Measurements from ENCODE around the gene SYNE2.
"Not testable (repeated sequence)": the region's sequence is repeated elsewhere in the genome, so short reads cannot be mapped to it uniquely, and the experiment has no call there.

SYNE2 gene

DNA sequence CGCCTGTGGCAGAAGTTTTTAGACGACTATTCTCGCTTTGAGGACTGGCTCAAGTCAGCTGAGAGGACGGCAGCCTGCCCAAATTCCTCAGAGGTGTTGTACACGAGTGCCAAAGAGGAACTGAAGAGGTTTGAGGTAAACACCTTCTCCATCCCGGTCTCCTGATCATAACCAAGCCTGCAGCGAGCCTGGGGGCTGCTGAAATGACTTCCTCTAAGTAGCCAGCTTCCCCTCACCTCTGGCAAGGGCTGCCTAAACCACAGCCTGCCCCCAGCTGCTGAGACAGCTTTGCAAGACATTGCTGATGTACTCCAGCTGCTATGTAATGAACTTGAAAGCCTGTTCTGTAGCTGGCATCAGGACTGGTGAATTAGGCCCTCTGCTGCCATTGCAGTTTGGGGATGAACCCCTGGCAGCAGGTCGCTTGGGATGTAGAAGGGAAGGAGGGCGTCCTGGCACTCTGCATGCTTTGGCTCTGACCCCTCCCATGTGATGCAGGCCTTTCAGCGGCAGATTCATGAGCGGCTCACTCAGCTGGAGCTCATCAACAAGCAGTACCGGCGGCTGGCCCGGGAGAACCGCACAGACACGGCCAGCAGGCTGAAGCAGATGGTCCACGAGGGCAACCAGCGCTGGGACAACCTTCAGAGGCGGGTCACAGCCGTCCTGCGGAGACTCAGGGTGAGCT, 356.8 kb downstream of the SYNE2 start:
- in situ Hi-C loops (cut with MboI; ENCODE audit: low sequenced_read_pairs): no loop called here

DNA sequence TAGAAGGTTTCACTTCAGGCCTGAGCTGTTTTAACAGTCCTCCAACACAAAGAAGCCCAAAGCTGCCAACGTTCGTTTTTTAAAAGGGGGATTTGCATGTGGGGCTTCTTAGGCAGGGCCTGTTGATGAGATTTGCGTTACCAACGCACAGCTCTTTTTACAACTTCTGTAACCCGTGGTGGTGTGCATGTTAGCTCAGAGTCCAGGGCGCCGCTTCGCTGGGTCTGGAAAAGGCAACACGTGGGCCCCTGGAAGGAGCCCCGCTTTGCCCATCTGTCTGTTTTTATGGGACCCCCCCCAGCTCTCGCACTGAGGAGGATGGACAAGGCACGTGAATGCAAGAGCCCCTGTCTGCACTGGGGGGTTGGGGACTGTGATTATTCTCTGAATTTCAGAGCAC, 357.4 kb downstream of the SYNE2 start:
- in situ Hi-C loops (cut with MboI; ENCODE audit: low sequenced_read_pairs): no loop called here

DNA sequence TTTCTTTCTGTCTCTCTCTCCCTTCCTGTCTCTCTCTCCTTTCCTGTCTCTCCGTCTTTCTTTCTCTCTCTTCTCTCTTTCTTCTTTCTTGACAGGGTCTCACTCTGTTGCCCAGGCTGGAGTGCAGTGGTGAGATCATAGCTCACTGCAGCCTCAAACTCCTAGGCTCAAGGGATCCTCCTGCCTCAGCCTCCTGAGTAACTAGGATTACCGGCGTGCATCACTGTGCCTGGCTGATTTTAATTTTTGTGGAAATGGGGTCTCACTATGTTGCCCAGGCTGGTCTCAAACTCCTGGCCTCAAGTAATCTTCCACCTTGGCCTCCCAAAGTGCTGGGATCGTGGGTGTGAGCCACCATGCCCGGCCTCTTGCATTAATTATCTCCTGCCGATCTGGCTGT, 358.1 kb downstream of the SYNE2 start:
- in situ Hi-C loops (cut with MboI; ENCODE audit: low sequenced_read_pairs): not testable (repeated sequence)

DNA sequence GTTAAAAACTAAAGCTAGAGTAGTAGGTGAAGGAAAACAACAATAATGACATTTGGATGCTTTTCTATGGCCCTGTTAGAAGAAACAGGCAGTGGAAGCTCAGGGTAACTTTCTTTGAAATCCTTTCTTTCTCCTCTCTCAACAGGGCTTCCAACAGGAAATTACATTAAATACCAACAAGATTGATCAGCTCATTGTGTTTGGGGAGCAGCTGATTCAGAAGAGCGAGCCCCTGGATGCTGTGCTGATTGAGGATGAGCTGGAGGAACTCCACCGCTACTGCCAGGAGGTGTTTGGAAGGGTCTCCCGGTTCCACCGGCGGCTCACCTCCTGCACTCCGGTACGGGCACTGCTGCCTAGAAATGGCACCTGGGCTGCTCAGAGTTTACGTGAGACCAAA, 359.9 kb downstream of the SYNE2 start:
- in situ Hi-C loops (cut with MboI; ENCODE audit: low sequenced_read_pairs): no loop called here

DNA sequence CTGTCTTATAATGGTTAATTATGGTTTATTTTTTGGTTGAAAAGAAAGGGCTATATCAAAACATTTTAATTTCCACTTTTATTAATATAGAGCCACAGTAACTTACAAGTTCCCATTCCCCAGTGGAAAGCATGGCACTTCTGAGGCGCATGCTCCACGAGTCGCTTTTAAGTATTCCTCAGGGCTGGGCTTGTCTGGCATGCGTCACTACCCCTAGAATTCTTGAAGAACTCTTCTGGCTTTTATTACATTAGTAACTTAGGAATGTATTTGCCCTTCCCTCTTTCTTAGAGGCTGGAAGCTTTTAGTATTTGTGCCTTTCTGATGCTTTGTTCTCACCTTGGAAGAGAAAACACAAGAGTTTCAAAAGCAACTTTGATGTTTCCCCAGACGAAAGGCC, 360.3 kb downstream of the SYNE2 start:
- in situ Hi-C loops (cut with MboI; ENCODE audit: low sequenced_read_pairs): no loop called here

DNA sequence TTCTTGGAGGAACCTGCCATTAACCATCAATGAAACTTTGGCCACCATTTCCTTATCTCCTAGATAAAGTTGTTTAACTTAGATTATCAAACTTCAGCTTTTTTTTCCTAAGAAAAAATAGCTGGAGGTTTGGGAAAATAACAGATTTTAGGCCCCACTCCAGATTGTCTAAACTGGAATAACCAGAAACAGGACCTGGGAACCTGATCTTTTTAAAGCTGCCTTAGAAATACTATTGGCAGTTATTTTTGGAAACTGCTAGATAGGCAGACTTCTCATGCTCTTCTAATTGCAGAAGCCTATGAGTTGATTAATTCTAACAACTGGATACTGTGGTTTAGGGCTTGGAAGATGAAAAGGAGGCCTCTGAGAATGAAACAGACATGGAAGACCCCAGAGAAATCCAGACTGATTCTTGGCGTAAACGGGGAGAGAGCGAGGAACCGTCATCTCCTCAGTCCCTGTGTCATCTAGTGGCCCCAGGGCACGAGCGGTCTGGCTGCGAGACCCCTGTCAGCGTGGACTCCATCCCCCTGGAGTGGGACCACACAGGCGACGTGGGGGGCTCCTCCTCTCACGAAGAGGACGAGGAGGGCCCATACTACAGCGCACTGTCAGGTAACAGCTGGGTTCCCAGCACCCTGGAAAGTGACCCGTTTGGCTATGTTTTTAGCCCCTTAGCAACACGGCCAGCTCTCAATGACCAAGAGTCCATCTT, 361.2 kb downstream of the SYNE2 start:
- in situ Hi-C loops (cut with MboI; ENCODE audit: low sequenced_read_pairs): no loop called here

DNA sequence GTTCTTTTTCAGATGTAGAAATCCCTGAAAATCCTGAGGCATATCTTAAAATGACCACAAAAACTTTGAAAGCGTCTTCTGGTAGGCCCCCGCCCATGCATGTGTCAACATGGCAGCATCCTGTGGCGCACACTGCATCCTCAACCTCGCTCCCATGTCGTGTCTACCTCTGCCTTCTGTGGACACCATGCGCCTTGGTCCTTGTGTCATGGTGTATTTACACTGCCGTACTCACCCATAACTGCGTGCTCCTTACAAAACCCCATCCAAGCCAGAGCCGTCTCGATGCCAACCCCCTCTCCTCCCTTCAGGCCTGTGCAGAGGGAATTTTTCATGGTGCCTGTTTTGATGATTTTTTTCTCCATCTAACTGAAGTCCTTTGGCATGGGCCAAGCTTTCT, 362.5 kb downstream of the SYNE2 start:
- in situ Hi-C loops (cut with MboI; ENCODE audit: low sequenced_read_pairs): no loop called here

DNA sequence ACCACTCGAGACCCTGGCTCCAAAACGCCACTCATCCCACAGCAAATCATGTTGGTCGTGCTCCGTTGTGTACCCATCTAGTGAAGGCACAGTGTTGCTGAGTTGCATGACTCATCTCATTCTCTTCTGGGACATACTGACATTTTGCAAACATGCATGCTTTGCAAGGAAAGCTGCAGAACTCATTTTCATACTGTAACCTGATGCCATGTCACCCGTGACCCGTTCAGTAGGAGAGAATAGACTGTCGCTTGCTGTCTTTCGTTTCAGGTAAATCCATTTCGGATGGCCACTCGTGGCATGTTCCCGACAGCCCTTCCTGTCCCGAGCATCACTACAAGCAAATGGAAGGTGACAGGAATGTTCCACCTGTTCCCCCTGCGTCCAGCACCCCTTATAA, 363.2 kb downstream of the SYNE2 start:
- in situ Hi-C loops (cut with MboI; ENCODE audit: low sequenced_read_pairs): no loop called here

DNA sequence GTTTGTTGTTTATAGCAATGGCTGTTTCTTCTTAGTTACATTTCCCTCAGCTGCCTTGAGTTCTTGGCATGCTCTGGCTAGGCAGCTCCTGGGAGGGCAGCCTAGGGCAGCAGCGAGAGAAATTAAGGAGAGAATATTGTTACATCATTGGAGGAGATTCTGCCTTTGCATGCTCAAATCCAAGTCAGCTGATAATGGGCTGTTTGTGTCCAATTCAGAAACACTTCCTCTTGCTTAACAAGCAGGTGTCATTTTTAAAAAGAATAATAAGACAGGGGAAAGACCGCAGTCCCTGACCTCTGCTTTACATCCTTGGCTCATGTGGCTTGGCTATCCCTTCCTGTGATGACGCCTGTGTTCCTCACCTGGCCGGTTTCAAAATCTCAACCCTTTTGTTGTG, 364.5 kb downstream of the SYNE2 start:
- in situ Hi-C loops (cut with MboI; ENCODE audit: low sequenced_read_pairs): no loop called here

DNA sequence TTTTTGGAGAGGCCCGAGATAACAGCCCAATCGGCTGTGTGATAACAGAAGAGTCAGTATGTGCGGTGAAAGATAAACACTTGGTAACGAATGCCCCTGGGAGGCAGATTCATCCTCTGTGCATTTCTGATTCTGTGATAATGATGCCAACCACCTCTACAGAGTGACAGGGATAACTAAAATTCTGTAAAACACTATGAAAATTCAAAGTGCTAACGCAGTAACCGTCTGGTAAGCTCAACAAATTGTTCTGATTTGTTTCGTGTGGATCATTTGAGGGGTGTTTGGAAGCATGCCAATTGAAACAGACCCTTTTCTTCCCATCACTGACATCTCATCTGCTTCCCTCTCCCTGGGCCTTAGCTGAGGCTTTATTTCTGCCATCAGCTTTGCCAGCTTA, 365.0 kb downstream of the SYNE2 start:
- in situ Hi-C loops (cut with MboI; ENCODE audit: low sequenced_read_pairs): no loop called here

DNA sequence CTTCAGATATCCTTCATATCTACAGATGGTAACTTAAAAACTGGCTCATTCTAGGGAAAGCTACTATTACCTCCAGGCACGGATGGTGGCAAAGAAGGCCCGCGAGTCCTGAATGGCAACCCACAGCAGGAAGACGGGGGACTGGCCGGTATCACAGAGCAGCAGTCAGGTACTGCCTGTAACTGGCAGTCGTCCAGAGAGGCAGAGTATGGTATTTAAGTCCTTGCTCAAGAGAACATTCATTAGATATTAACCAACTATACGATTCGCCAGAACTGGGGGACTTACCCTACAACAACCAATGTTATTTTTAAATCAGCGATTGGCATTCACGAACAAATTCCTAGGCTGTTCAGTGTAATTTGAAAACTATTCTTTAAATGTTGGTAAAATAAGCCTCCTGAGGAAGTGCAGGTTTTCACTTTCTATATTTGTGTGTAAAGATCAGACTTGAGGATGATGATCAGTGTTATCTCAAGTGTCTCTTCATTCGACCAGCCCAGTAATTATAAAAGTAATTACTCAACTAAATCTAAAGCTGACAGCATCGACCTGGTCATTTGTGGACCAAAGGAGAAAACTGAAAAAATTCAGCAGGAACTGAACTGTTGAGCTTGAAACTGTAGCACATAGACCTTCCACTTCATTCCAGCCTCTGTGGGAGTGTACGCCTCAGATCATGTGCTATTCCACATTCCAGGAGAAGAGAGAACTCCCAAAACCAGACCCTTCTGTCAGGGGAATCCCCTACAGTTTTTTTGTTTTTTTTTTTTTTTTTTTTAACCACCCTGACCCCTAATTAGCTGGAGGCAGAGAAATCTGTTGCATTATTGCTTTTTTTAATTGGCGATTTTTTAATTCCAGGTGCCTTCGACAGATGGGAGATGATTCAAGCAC, 365.8 kb downstream of the SYNE2 start:
- in situ Hi-C loops (cut with MboI; ENCODE audit: low sequenced_read_pairs): no loop called here

DNA sequence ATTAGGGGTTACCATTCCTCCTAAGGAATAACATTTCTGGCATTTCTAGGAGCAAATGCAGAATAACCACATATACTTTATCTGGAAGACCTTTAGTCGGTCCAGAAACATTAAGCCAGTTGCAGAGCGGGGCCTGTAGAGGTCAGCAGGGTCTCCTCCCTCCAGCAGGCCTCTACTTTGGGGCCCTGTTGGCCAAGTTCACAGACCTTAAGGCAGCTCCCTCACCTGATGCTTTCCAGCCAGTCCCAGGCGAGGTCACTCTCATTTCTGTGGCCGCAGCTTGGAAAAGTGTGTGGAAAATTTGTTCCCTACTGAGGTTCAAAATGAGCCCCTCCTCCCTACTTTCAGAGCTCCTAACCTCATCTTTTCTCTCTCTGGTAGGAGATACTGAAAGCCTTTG, 367.3 kb downstream of the SYNE2 start:
- in situ Hi-C loops (cut with MboI; ENCODE audit: low sequenced_read_pairs): no loop called here

DNA sequence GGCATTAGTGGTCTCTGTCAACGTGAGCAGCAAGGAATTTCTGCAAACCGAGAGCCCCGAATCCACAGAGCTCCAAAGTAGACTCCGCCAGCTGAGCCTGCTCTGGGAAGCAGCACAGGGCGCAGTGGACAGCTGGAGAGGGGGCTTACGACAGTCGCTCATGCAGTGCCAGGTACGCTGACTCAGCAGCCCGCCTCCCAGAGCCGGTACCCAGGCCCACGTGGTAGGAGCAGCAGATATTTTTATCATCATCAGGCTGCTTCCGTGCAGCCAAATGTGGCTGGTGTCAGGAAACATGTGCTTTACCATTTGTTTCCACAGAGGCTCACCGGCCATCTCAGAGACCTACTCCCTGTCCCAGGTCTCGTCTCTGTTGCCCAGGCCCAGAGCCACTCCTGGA, 367.7 kb downstream of the SYNE2 start:
- in situ Hi-C loops (cut with MboI; ENCODE audit: low sequenced_read_pairs): no loop called here

DNA sequence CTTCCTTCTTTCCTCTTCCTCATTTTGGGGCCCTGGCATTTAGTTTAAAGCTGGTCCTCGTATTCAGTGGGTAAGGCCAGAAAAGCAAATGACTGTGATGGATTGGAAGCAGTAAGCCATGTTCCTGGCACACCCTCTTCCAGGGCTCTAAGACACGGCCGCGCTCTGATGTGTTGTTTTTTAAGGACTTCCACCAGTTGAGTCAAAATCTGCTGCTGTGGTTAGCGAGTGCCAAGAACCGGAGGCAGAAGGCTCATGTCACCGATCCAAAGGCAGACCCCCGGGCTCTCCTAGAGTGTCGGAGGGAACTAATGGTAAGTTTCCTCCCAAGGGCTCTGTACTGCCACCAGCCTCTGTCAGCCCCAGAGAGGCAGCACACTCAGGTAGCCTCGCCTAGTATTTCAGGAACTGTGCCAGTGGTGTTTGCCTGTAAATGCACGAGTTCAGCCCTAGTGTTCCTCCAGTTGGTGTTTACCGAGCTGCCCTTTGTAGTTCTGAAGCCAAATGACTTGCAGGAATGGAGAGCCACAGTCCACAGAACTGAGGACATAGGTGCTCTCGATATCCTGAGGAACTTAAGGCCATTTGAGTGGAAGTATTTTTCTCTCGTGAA, 368.7 kb downstream of the SYNE2 start:
- in situ Hi-C loops (cut with MboI; ENCODE audit: low sequenced_read_pairs): no loop called here

DNA sequence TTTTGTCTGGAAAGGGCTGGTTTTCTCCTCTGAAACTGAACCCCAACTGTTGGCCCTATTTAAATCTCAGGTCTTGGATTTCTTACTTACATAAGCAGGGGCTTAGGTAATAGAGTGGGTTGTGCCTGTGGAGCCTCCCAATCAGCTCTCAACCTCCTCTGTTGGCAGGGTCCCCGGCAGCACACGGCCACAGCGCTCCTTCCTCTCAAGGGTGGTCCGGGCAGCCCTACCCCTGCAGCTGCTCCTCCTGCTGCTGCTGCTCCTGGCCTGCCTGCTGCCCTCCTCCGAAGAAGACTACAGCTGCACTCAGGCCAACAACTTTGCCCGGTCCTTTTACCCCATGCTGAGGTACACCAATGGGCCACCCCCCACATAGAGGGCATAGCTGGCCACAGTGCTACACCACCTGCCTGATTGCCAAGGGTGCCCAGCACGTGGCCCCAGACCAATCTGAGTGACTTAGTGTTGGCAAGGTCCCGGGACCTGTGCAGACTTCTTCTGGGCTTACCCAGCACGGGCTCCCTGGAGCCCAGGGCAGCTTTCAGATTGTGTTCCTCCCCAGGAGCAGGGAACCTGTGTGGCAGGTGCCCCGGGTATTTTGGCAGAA, 372.4 kb downstream of the SYNE2 start:
- in situ Hi-C loops (cut with MboI; ENCODE audit: low sequenced_read_pairs): no loop called here

DNA sequence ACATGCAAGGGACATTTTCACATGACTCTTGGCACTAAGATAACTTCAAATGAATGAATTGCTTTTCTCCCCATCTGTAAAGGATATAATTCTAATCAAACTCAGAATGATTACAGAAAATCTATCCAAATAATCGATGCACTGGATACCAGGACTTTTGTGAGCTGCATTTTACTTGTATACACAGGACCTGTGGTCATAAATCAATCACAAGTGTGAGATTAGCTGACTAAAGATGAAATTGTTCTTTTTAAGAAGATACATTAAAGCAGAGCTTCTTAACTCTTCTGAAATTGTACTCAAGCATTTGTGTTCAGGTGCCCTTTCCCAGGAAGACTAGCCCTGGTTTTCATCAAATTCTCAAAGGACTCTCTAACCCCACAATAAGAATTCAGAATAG, 375.1 kb downstream of the SYNE2 start:
- in situ Hi-C loops (cut with MboI; ENCODE audit: low sequenced_read_pairs): no loop called here

DNA sequence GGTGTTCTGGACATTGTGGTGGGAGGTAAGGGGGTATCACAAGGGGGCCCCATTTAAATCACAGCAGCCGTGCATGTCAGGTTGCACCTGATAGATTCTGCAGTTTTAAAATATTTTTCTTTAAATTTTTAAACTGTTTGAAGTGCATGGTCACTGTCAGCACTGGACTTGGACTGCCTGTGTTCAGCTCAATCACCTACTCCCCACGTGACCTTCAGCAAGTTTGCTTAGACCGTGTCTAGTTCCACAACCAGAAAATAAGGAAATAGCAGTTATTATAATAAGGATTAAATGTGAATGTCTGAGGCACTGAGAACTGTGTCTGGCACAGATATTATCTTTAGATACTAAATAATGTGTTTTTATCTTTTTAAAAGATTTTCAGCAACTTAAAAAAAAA, 376.7 kb downstream of the SYNE2 start:
- in situ Hi-C loops (cut with MboI; ENCODE audit: low sequenced_read_pairs): no loop called here

DNA sequence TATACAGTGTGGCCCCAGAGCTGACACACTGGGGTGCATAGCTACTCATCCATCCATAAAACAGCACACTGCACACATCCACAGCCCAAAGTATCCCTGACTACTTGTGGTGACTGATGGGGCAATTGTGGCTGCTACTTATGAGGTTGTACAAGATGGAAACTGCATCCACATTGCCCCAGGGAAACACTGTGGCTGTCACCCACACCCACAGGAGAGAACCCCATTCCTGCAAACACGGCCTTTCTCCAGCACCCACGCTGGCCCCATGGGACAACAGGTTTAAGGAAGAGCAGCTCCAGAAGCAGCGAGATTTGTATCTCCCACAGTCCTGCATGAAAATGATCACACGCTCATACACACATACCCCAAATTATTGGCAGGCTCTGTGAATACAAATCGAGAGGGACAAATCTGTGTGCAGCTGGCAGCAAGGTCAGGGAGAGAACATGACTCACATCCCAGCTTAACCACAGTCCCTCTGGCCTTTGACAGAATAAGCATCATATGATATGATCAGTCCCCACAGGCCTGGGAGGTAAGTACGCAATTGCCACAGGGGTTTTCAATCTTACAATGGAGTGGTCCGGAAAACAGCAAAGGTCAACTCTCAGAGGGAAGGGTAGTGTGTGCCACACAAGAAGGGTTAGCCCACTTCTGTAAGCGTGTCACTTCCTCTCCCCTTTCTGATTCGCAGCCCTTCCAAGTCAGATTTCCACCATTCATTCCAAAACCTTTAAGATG, 379.5 kb downstream of the SYNE2 start:
- in situ Hi-C loops (cut with MboI; ENCODE audit: low sequenced_read_pairs): no loop called here

DNA sequence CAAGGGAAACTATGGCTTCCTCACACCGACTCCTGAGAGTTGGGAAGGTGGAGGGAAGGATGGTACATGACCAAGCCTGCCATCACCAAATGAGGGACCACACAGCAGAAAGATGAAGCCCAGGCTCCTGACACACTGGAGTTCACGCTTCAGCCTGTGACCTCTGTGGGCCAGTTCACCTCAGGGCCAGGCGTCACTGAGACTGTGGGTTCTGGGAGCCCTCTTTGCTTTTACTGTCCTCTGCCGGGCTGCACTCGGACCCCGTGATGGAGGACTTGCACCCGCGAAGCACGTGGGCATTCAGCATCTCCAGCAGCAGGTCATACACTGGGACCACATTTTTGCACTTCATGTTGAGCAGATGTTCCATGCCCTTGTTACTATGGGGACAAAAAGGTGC, 380.1 kb downstream of the SYNE2 start:
- in situ Hi-C loops (cut with MboI; ENCODE audit: low sequenced_read_pairs): no loop called here

DNA sequence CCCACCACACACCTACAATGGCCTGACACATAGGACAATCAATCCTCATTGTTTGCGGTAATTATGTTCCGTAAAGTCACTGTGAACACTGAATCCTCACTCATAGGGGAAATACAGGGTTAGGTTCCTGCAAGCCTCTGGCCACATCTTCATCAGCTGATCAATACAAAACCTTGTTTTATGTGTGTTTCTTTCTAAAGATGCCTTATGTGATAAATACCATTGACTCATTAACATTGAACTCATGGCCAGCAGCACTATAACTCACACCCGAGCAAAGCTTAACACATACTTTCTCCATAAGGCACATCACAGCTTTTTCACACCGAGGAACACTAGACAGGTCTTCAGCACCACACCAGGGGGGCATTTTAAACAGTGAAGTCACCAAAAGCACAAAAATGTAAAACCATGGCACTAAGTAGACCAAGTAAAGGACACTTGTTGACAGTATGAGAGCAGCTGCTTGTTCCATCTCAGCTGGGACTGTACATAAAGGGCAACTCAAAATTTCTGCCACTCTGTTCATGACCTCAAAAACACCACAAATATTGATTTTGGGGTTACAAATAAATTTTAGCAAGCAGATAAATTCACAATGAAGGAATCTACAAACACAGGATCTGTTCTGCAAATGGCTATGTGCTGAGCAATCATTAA, 380.9 kb downstream of the SYNE2 start:
- in situ Hi-C loops (cut with MboI; ENCODE audit: low sequenced_read_pairs): no loop called here

All from HL-60/S4 treated with phorbol 12-myristate 13-acetate at 8.2 ng/mL for 4 days and 3 days (cell line).